GM12878 (cell line): ENCODE measurements around the gene MAP4K2. TPM values are rescaled to one million over a fixed set of nuclear protein-coding genes. Genes with fewer than 3 reads are reported as not detected.

ENCODE experiments used
- ATAC-seq: fragments of 200-7000 bp; cut with Tn5 transposase; 3 replicates; pipeline ENCODE4 v1.9.1; 2020; ENCODE audit warnings: mild to moderate bottlenecking, moderate library complexity
- BruUV-seq: library from RNA; stranded (reverse); fragments of 400-500 nt; replicated peaks from 2 replicates; lab custom pipeline; 2021; lab: Mats Ljungman, UMichigan
- CTCF ChIA-PET: fragments of 300-600 bp; sonication (Branson Sonifier 250); formaldehyde crosslinking; extraction: SDS; loops from one replicate; lab custom pipeline; 2021; ENCODE audit warnings: inconsistent platforms; lab: Yijun Ruan, JAX
- POLR2A ChIA-PET: fragments of 350-600 bp; formaldehyde crosslinking; extraction: SDS; loops from one replicate; lab custom pipeline; 2021; ENCODE audit warnings: inconsistent platforms; lab: Charles Lee
- RAD21 ChIA-PET: fragments of 300-600 bp; sonication (Branson Sonifier 250); formaldehyde crosslinking; loops from one replicate; lab custom pipeline; 2023; ENCODE audit warnings: antibody characterized with exemption; ENCODE audit not compliant: unreplicated experiment; lab: Charles Lee
- SMC1A ChIA-PET: fragments of 300-600 bp; sonication (Branson Sonifier 250); formaldehyde crosslinking; loops from one replicate; lab custom pipeline; 2023; ENCODE audit not compliant: unreplicated experiment, uncharacterized antibody; lab: Charles Lee
- DNase-seq: peaks from one replicate; pipeline ENCODE4 v3.0.0-alpha.2; 2011; ENCODE audit warnings: low read depth, low spot score
- FAIRE-seq: peaks from 3 replicates; lab custom pipeline; 2011; peaks lifted over from hg19 to GRCh38; lab: Jason Lieb, UNC
- H2AFZ ChIP-seq: 2 replicates; pipeline ENCODE4 v1.6.0; 2011; ENCODE audit warnings: low read depth, low read length, control low read depth; ENCODE audit not compliant: control insufficient read depth
- H3K27ac ChIP-seq: 2 replicates; pipeline ENCODE4 v1.5.1; 2011; ENCODE audit warnings: control low read depth; ENCODE audit not compliant: control insufficient read depth, insufficient read depth
- H3K27me3 ChIP-seq, 2 experiments: replicated peaks in 1 of 2; 2 replicates each; pipeline versions ENCODE4 v1.6.0 to v1.6.1; 2011; ENCODE audit warnings: low read length in 1 of 2; ENCODE audit not compliant: control insufficient read depth in 2 of 2, insufficient read depth in 2 of 2
- H3K36me3 ChIP-seq, 2 experiments: 2 replicates each; pipeline ENCODE4 v1.5.1; 2011; ENCODE audit warnings: low read length in 1 of 2; ENCODE audit not compliant: control insufficient read depth in 2 of 2, insufficient read depth in 2 of 2
- H3K4me1 ChIP-seq: 2 replicates; pipeline ENCODE4 v1.6.1; 2011; ENCODE audit warnings: mild to moderate bottlenecking, low read length, moderate library complexity, mixed read lengths; ENCODE audit not compliant: control insufficient read depth, insufficient read depth
- H3K4me2 ChIP-seq: 2 replicates; pipeline ENCODE4 v1.6.0; 2011; ENCODE audit warnings: control low read depth; ENCODE audit not compliant: control insufficient read depth, insufficient read depth
- H3K4me3 ChIP-seq: fragments of 200-600 bp; sonication (generic); 2 replicates; pipeline ENCODE4 v1.5.1; 2016
- H3K79me2 ChIP-seq: 2 replicates; pipeline ENCODE4 v1.6.0; 2011; ENCODE audit warnings: low read length; ENCODE audit not compliant: control insufficient read depth, insufficient read depth
- H3K9ac ChIP-seq: 2 replicates; pipeline ENCODE4 v1.8.0; 2011; ENCODE audit warnings: low read length, control low read depth, mixed read lengths; ENCODE audit not compliant: control insufficient read depth, insufficient read depth
- H3K9me3 ChIP-seq: replicated peaks from 3 replicates; pipeline ENCODE4 v1.5.1; 2011; ENCODE audit warnings: mild to moderate bottlenecking, low read length; ENCODE audit not compliant: control insufficient read depth, insufficient read depth
- H4K20me1 ChIP-seq: 2 replicates; pipeline ENCODE4 v1.6.0; 2011; ENCODE audit not compliant: control insufficient read depth, insufficient read depth
- ATF2 ChIP-seq: IDR thresholded peaks from 2 replicates; pipeline ENCODE4 v1.6.1; 2012; ENCODE audit warnings: low read length, inconsistent platforms
- BCL11A ChIP-seq: IDR thresholded peaks from 2 replicates; pipeline ENCODE4 v1.6.1; 2011; ENCODE audit warnings: low read depth, low read length
- CBX3 ChIP-seq: fragments of 200-600 bp; sonication (generic); IDR thresholded peaks from 2 replicates; pipeline ENCODE4 v1.6.1; 2016; ENCODE audit warnings: low read depth, borderline replicate concordance
- CHD1 ChIP-seq: IDR thresholded peaks from 2 replicates; pipeline ENCODE4 v1.6.1; 2012; ENCODE audit warnings: low read depth, low read length, improper control_type of control experiment
- CHD4 ChIP-seq: fragments of 200-600 bp; sonication (generic); IDR thresholded peaks from 2 replicates; pipeline ENCODE4 v1.6.1; 2016; ENCODE audit warnings: mild to moderate bottlenecking
- KLF5 ChIP-seq: fragments of 450-650 bp; IDR thresholded peaks from 2 replicates; pipeline ENCODE4 v1.6.1; 2014; ENCODE audit warnings: mild to moderate bottlenecking; ENCODE audit not compliant: partially characterized antibody
- POLR2AphosphoS5 ChIP-seq: IDR thresholded peaks from 2 replicates; pipeline ENCODE4 v1.6.1; 2011; ENCODE audit warnings: mild to moderate bottlenecking, low read length, inconsistent platforms
- RAD21 ChIP-seq: IDR thresholded peaks from 2 replicates; pipeline ENCODE4 v1.6.1; 2011; ENCODE audit warnings: mild to moderate bottlenecking, low read depth, low read length, moderate library complexity; ENCODE audit not compliant: insufficient read depth
- SMAD1 ChIP-seq: fragments of 450-650 bp; IDR thresholded peaks from 2 replicates; pipeline ENCODE4 v1.6.1; 2018; ENCODE audit warnings: mild to moderate bottlenecking, low read depth; ENCODE audit not compliant: partially characterized antibody
- SUPT20H ChIP-seq: IDR thresholded peaks from 2 replicates; pipeline ENCODE4 v1.6.1; 2011; ENCODE audit warnings: low read depth, mild to moderate bottlenecking, low read length, moderate library complexity, borderline replicate concordance; ENCODE audit not compliant: control insufficient read depth
- ZBED1 ChIP-seq: IDR thresholded peaks from 2 replicates; pipeline ENCODE4 v1.6.1; 2016; ENCODE audit warnings: borderline replicate concordance
- WGBS: methylation state at CpG from one replicate; pipeline ENCODE4 v1.1.6; 2016; ENCODE audit warnings: low lambda C conversion rate; ENCODE audit not compliant: insufficient replicate concordance, insufficient coverage; ENCODE audit errors: missing lambda C conversion rate; 5-methylcytosine and 5-hydroxymethylcytosine counted together
- in situ Hi-C: fragments of 300-500 bp; cut with MboI; formaldehyde crosslinking; loops from 9 replicates; pipeline ENCODE4 v1.14.3; 2018; ENCODE audit warnings: mixed read lengths
- intact Hi-C: fragments of 100-400 bp; cut with micrococcal nuclease; formaldehyde crosslinking; loops from one replicate; pipeline ENCODE4 v1.14.2; 2022; ENCODE audit not compliant: unreplicated experiment
- polyA plus RNA-seq, 11 experiments: library from polyadenylated mRNA; depleted of rRNA in 4 of 11; unstranded in 6 of 11; stranded (reverse) in 5 of 11; fragments of >200 nt; fragmentation: Nextera tagmentation in 4 of 11; fragmentation: Illumina TruSeq in 1 of 11; extraction: Ambion mirVana in 4 of 11; extraction: Trizol in 1 of 11; gene quantifications; 1 replicate in 1 of 11; 2 replicates in 10 of 11; pipeline versions ENCODE4 v1.2.1 to v1.2.3, GENCODE V29; 2011 to 2016; ENCODE audit warnings: inconsistent platforms in 2 of 11, missing spikeins in 2 of 11, low read depth in 1 of 11
- total RNA-seq, 4 experiments: library from RNA; depleted of rRNA in 3 of 4; stranded (reverse); fragments of >200 nt in 3 of 4; fragmentation: Illumina TruSeq in 1 of 4; extraction: Trizol in 1 of 4; gene quantifications; 2 replicates each; pipeline versions ENCODE4 v1.2.1 to v1.2.3, GENCODE V29; 2013 to 2021
- TF ChIP-seq, protein P1 (sequence below): fragments of 450-650 bp; IDR thresholded peaks from 2 replicates; pipeline ENCODE4 v1.6.1; 2018; ENCODE audit warnings: borderline replicate concordance, mild to moderate bottlenecking; ENCODE audit not compliant: partially characterized antibody
- TF ChIP-seq, protein P2 (sequence below): fragments of 450-650 bp; IDR thresholded peaks from 2 replicates; pipeline ENCODE4 v1.6.1; 2016; ENCODE audit warnings: mild to moderate bottlenecking
- TF ChIP-seq, protein P3 (sequence below): IDR thresholded peaks from 2 replicates; pipeline ENCODE4 v1.6.1; 2012; ENCODE audit warnings: low read depth, low read length, improper control_type of control experiment

MAP4K2 gene
- total and polyA plus RNA-seq, 10 of the 15 experiments (the other 5 are each of a cell fraction or from before 2014, with no cell fraction given): 0.98 to 78.1 (median 48.9) TPM

- TF ChIP-seq CBX3 (no peak), POLR2AphosphoS5 (peak; percentile 75; the same call in 1 of the 2 replicates), RAD21 (0 out of 2 replicates have a peak, but pooled peaks have one; percentile 34), KLF5 (no peak)
These were observed 35.4 kb downstream of the MAP4K2 start (continued) for GRCh38 chr11:64767344-64768299.

- H3K4me2 ChIP-seq: no peak overlapping the region
- no peak overlapping the region for H3K9ac ChIP-seq
- intact Hi-C loops: loop anchor here (2.0 kb wide), 1 partner anchor 24 kb away; no protein-coding TSS in a partner anchor
- in situ Hi-C loops: no loop called here
- ChIA-PET SMC1A (no interaction called here), CTCF (interaction anchor here (1.9 kb wide), 2 partner anchors 19 to 20 kb away, joined by 4 to 6 read pairs; no protein-coding TSS in a partner anchor), POLR2A (no interaction called here), RAD21 (no interaction called here)
- peaks cover 21% of the 10 kb centered on the region for H3K79me2 ChIP-seq
- H3K4me3 ChIP-seq: no peak overlapping the region
- no peaks in the 10 kb centered on the region for H3K9me3 ChIP-seq
- peaks cover 52 to 61% of the 10 kb centered on the region in 2 experiments for H3K36me3 ChIP-seq
- peaks cover 28% of the 10 kb centered on the region for H4K20me1 ChIP-seq
- no peak overlapping the region for H3K27ac ChIP-seq
- BruUV-seq: no TSS peak
- FAIRE-seq: no peak
- DNase-seq: no peak
- H2AFZ ChIP-seq: no peak overlapping the region
- no peak for ATAC-seq
- H3K27me3 ChIP-seq: no peaks in the 10 kb centered on the region
- 98% methylated on average over 9 of the region's 11 CpGs for WGBS
- peaks cover 24% of the 10 kb centered on the region for H3K4me1 ChIP-seq
- TF ChIP-seq ZBED1 (no peak), ATF2 (no peak), BCL11A (no peak), SUPT20H (no peak), CHD1 (no peak), SMAD1 (no peak), CHD4 (no peak)
- TF ChIP-seq, protein P1, sequence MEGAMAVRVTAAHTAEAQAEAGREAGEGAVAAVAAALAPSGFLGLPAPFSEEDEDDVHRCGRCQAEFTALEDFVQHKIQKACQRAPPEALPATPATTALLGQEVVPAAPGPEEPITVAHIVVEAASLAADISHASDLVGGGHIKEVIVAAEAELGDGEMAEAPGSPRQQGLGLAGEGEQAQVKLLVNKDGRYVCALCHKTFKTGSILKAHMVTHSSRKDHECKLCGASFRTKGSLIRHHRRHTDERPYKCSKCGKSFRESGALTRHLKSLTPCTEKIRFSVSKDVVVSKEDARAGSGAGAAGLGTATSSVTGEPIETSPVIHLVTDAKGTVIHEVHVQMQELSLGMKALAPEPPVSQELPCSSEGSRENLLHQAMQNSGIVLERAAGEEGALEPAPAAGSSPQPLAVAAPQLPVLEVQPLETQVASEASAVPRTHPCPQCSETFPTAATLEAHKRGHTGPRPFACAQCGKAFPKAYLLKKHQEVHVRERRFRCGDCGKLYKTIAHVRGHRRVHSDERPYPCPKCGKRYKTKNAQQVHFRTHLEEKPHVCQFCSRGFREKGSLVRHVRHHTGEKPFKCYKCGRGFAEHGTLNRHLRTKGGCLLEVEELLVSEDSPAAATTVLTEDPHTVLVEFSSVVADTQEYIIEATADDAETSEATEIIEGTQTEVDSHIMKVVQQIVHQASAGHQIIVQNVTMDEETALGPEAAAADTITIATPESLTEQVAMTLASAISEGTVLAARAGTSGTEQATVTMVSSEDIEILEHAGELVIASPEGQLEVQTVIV: no peak
- TF ChIP-seq, protein P2, sequence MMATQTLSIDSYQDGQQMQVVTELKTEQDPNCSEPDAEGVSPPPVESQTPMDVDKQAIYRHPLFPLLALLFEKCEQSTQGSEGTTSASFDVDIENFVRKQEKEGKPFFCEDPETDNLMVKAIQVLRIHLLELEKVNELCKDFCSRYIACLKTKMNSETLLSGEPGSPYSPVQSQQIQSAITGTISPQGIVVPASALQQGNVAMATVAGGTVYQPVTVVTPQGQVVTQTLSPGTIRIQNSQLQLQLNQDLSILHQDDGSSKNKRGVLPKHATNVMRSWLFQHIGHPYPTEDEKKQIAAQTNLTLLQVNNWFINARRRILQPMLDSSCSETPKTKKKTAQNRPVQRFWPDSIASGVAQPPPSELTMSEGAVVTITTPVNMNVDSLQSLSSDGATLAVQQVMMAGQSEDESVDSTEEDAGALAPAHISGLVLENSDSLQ: no peak
- TF ChIP-seq, protein P3, sequence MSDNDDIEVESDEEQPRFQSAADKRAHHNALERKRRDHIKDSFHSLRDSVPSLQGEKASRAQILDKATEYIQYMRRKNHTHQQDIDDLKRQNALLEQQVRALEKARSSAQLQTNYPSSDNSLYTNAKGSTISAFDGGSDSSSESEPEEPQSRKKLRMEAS: no peak
These were observed 36.1 kb downstream of the MAP4K2 start for GRCh38 chr11:64766881-64767280.
